Measurements from ENCODE around the gene FOXO6.

DNA sequence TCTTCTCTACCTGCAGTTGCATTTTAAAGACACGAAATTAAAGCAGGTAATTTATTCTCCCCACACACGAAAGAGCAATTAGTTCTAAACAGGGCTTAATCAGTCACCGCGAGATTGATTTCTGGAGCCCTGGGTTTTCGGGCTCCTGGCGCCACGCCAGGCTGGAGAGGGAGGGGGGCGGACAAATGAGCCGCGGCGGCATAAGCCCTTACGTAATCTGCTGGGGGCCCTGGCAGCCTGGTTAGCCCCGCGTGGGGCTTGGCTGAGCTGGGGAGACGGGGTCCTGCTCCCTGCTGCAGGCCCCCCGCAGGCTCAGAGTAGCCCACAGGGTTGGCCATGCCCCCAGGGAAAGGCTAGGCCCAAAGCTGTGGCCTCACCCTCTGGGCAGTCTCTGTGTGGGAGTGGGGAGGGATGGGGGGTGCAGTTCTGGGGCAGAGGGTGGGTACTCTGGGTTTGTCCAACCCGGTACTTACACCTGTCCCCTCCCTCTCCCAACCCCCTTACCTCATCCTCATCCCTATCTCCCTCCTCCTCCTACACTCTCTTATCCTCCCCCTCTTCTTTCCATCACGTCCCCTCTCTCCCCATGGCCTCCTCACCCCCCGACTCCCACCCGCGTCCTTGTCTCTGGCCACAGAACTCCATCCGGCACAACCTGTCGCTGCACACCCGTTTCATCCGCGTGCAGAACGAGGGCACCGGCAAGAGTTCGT, 19.9 kb downstream of the FOXO6 start:
- TF ChIP-seq, protein P1, sequence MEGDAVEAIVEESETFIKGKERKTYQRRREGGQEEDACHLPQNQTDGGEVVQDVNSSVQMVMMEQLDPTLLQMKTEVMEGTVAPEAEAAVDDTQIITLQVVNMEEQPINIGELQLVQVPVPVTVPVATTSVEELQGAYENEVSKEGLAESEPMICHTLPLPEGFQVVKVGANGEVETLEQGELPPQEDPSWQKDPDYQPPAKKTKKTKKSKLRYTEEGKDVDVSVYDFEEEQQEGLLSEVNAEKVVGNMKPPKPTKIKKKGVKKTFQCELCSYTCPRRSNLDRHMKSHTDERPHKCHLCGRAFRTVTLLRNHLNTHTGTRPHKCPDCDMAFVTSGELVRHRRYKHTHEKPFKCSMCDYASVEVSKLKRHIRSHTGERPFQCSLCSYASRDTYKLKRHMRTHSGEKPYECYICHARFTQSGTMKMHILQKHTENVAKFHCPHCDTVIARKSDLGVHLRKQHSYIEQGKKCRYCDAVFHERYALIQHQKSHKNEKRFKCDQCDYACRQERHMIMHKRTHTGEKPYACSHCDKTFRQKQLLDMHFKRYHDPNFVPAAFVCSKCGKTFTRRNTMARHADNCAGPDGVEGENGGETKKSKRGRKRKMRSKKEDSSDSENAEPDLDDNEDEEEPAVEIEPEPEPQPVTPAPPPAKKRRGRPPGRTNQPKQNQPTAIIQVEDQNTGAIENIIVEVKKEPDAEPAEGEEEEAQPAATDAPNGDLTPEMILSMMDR (IDR thresholded peaks at IDR 0.05) = no peak
- no peak for TF ChIP-seq POLR2A (IDR thresholded peaks at IDR 0.05)
